Panc1 (cell line): ENCODE results near the gene FARS2.

Source experiments
- POLR2AphosphoS5 ChIP-seq: IDR thresholded peaks from 2 replicates; pipeline ENCODE4 v1.6.1; 2012; ENCODE audit warnings: mild to moderate bottlenecking, low read depth, low read length, moderate library complexity
- TF ChIP-seq, protein P1 (sequence below): fragments of 450-650 bp; IDR thresholded peaks from 2 replicates; pipeline ENCODE4 v1.5.1; 2017; ENCODE audit warnings: mild to moderate bottlenecking
- TF ChIP-seq, protein P2 (sequence below), 2 experiments: IDR thresholded peaks; 2 replicates each; pipeline ENCODE4 v1.6.1; 2011 to 2012; ENCODE audit warnings: low read depth in 2 of 2, control low read depth in 1 of 2, low read length in 1 of 2, mild to moderate bottlenecking in 1 of 2, moderate library complexity in 1 of 2; ENCODE audit not compliant: insufficient read depth in 1 of 2

DNA sequence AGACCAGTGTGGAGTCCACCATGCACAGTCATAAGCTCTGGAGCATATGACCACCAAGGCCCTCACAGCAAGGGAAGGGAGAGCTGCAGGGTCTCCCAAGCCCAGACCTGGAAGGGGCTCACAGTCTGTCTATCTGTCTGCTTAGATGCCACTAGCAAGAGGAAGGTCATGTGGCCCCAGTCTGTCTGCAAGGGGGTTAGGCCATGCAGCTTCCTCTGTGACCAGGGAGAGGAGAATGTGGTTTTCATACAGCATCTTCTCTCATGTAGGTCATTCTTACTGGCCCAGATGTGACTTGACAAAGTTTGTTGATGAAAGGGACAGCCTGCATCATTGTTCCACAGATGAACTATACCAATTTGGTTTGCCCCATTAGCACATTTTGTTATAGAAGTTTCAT, 260.8 kb downstream of the FARS2 start:
- TF ChIP-seq, protein P1, sequence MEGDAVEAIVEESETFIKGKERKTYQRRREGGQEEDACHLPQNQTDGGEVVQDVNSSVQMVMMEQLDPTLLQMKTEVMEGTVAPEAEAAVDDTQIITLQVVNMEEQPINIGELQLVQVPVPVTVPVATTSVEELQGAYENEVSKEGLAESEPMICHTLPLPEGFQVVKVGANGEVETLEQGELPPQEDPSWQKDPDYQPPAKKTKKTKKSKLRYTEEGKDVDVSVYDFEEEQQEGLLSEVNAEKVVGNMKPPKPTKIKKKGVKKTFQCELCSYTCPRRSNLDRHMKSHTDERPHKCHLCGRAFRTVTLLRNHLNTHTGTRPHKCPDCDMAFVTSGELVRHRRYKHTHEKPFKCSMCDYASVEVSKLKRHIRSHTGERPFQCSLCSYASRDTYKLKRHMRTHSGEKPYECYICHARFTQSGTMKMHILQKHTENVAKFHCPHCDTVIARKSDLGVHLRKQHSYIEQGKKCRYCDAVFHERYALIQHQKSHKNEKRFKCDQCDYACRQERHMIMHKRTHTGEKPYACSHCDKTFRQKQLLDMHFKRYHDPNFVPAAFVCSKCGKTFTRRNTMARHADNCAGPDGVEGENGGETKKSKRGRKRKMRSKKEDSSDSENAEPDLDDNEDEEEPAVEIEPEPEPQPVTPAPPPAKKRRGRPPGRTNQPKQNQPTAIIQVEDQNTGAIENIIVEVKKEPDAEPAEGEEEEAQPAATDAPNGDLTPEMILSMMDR, result no peak
- TF ChIP-seq POLR2AphosphoS5, result no peak
- TF ChIP-seq, protein P2, sequence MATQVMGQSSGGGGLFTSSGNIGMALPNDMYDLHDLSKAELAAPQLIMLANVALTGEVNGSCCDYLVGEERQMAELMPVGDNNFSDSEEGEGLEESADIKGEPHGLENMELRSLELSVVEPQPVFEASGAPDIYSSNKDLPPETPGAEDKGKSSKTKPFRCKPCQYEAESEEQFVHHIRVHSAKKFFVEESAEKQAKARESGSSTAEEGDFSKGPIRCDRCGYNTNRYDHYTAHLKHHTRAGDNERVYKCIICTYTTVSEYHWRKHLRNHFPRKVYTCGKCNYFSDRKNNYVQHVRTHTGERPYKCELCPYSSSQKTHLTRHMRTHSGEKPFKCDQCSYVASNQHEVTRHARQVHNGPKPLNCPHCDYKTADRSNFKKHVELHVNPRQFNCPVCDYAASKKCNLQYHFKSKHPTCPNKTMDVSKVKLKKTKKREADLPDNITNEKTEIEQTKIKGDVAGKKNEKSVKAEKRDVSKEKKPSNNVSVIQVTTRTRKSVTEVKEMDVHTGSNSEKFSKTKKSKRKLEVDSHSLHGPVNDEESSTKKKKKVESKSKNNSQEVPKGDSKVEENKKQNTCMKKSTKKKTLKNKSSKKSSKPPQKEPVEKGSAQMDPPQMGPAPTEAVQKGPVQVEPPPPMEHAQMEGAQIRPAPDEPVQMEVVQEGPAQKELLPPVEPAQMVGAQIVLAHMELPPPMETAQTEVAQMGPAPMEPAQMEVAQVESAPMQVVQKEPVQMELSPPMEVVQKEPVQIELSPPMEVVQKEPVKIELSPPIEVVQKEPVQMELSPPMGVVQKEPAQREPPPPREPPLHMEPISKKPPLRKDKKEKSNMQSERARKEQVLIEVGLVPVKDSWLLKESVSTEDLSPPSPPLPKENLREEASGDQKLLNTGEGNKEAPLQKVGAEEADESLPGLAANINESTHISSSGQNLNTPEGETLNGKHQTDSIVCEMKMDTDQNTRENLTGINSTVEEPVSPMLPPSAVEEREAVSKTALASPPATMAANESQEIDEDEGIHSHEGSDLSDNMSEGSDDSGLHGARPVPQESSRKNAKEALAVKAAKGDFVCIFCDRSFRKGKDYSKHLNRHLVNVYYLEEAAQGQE (IDR thresholded peaks at IDR 0.05; ENCODE audit: insufficient read depth in 1 of 2, low read depth in 2 of 2, low read length in 1 of 2), result no peak
